GM18909 (cell line): ENCODE data around the gene CCDC60.

Experiments
- ATAC-seq: cut with Tn5 transposase; IDR thresholded peaks from one replicate; pipeline ENCODE4 v1.9.1; 2021; ENCODE audit warnings: mild to moderate bottlenecking; ENCODE audit not compliant: unreplicated experiment, poor library complexity

Gene CCDC60, protein sequence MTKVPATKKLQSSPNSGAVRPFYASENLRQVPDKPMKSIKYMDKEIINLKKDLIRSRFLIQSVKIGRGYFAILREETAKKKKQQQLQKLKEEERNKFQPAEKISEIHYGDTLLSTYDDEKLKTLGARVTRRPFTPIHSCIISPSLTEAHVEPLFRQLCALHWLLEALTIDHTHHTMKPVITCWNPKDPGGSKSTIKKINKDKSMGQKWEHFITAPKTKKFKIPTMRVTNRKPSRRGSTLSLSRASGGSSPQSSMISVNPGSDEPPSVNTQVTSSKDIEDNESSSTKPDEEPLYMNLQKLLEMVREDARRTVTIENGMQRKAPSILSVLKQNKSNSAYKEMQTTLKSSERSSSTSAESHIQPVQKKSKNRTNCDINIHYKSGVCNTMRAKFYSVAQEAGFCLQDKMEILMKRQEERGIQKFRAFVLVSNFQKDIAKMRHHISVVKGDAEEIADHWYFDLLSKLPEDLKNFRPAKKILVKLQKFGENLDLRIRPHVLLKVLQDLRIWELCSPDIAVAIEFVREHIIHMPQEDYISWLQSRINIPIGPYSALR

DNA sequence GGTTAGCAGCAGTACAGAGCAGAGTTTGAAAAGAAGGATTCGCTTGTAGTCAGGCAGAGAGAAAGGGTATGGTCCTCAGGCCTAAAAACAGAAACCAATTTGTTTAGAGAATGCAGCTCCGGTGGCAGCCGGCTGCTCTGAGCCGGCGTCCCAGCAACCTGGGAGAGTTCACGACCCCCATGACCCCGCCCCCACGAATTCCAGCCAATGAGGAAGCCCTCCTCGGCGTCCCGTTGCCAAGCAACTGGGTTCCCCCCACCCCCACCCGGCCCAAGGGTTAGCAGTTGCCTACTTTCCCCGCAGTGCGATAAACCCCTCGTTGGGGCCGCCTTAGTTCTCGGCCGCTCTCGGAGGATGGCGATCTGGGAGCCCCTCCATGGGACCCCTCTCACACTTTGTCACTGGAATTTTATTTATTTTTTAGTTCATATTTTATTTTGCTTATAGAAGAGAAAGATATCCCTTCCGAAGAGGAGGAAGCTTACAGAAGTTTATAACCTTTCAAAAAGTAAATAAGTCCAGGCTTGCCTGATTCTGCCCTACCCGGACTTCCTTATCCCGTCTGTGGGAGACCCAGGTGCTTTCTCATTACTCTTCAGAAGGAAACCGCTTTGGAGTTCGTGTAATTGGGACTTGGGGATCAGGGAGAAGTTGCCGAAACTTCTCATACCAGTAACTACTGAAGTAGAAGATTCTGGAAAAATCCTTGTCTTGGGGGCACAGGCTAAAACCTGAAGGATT, at the start of gene CCDC60:
TSS of gene CCDC60 (plus strand) at position 300 of the 741 bp plus-strand sequence. CDS start 448 bp downstream, outside the sequence.
- no peak for ATAC-seq

- ATAC-seq: no peak
These were observed 46.0 kb upstream of the CCDC60 start for GRCh38 chr12:119288576-119288975.

- ATAC-seq: no peak
These were observed 41.5 kb upstream of the CCDC60 start for GRCh38 chr12:119292893-119293630.

DNA sequence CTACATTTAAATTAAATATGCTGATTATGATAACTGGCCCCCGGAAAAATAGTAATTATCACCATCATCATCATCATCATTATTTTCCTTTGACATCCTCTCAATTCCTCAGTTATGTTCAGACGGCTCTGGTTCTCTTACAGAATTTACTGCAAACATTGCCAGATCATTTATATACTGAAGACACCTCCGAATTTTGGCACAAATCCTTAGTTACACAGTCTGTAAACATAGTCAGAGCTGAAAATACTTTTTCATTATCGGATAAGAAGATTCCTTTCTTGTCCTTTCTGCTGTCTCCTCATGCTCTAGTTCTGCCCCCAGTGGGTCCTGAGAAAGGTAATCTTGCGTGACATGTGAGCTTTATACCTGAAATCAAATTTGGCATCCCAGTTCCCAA, 40.3 kb upstream of the CCDC60 start:
- no peak for ATAC-seq

GRCh38 chr12:119296535-119296934, 38.0 kb upstream of the CCDC60 start:
- ATAC-seq: no peak

DNA sequence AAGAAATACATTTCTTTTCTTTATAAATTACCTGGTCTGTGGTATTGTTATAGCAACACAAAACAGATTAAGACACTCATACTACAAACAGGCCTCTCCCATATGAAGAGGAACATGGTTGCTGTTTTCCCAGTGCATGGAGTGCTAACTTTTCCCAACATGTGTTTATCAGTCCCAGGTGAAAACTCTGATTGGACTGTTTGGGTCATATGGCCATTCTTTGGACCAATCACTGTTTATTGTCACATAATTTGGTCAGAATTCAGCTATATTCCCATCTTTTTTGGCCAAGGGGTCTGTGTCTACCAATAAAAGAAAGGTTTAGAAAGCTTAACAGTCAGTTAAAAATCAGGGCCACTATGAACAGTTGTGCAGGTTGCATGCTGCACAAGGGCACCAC, 35.4 kb upstream of the CCDC60 start:
- ATAC-seq: no peak

- no peak for ATAC-seq
These were observed 33.1 kb upstream of the CCDC60 start for GRCh38 chr12:119301379-119301778.

- ATAC-seq: no peak
These were observed 32.0 kb upstream of the CCDC60 start for GRCh38 chr12:119302451-119303080.

DNA sequence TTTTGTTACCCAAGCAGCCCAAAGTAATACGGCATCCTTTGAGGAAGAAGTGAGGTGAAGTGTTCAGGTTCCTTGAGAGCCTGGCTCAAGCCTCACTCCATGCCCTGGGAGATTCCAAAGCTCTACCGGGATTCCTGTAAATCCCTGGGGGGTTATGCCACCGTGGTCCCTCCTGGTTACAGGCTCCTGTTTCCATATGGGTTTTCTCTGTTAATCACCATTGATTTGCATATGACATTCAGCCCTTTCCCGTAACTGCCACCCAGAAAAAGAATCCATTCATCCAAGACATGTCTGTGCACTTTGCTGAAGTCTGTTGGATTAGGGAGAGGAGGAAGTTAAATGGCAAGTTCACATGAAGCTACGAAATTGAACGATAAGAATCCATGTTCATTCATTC, 27.9 kb upstream of the CCDC60 start:
- ATAC-seq: no peak

GRCh38 chr12:119307747-119308146, 26.8 kb upstream of the CCDC60 start:
- ATAC-seq: no peak

GRCh38 chr12:119308708-119309456, 25.6 kb upstream of the CCDC60 start:
- ATAC-seq: no peak

GRCh38 chr12:119311878-119312277, 22.7 kb upstream of the CCDC60 start:
- ATAC-seq: no peak

- no peak for ATAC-seq
These were observed 21.6 kb upstream of the CCDC60 start for GRCh38 chr12:119312904-119313303.

DNA sequence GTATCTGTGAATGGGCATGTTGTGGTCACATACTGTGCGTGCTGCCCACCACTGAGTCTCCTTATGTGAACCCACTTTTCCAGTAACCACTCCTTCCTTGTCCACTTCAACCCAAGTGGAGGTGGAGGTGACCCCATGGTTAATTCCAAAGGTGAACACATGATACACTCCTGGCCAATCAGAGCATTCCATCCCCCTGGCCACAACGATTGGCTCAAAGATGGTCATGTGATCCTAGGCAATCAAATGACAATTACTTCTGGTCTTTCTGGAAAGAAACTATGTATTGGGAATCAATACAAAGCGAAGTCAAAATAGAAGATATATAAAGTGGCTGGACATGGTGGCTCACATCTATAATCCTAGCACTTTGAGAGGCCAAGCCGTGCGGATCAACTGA, 20.2 kb upstream of the CCDC60 start:
- ATAC-seq: no peak

DNA sequence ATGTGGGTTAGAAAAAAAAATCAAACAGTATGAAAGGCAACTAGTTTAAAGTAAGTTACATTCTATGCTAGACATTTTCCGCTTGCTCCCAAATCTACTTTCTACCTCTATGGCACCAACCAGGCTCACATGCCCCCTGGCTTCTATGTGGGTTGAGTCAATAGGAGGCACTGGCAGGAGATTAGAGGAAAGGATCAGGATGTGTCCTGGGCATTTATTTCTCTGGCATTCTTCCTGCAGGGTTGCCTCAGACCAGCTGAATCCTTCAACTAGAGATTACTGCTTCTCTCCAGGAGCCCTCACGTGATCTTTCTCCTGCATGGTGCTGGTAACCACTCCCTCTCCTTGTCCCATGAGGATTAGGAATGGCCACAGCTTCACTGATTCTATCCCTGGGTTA, 14.9 kb upstream of the CCDC60 start:
- ATAC-seq: no peak

DNA sequence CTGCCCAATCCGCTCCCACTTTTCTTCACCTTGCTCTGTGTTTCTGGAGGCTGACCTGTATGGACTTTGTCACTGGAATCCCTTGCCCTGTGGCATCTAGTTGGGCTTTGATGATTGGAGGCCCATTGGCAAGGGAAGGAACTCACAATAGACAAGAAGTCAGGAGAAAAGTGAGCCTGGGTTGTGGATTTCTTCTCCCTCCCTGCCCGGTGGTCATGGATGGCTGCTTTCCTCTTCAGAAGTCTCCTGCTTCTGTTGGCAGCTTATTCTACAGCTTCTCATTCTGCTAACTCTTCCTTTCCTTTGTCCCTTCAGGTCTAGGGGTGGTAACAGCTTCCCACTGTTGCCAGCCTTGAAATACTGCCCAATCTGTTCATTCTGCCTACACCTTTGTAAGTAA, 13.9 kb upstream of the CCDC60 start:
- no peak for ATAC-seq

DNA sequence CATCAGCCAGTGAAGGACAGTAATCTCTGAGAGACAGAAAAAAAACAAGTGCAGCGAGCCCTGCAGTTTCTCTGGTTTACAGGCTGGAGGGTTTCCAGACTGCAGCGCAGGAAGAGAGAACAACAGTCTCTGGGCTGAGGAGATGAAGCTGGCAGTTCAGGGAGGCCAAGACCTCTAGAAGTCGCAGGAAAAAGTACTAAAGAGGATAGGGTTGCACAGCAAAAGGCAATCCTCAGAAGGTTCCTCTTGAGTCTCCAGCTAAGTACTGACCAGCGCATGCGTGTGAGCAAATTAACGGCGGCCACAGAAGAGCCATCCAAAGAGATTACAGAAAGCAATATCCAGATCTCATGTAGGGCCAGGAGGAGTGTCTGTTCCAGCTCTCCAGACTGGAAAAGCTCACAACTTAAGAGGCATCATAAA, 12.2 kb upstream of the CCDC60 start:
- ATAC-seq: no peak

DNA sequence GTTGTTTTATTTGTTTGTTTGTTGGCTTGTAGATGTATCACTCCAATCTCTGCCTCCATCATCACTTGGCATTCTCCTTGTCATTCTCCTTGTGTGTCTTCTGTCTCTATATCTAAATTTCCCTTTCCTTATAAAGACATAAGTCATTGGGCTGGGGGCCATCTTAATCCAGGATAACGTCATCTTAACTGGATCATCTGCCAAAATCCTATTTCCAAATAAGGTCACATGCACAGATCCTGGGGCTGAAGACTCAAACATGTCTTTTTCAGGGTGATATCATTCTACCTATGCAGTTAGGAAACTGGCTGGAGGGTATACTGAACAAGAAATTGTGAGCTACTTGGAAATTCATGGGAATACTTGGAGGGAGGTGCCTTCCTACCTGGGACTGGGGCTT, 8.7 kb upstream of the CCDC60 start:
- ATAC-seq: no peak

GRCh38 chr12:119326341-119326740, 8.2 kb upstream of the CCDC60 start:
- ATAC-seq: no peak

- ATAC-seq: no peak
These were observed 7.1 kb upstream of the CCDC60 start for GRCh38 chr12:119327471-119327870.
